Spleen (tissue), 7 donors: Measurements from ENCODE around the gene MRPL3.

Experiments used
- POLR2A ChIP-seq, 3 donors: fragments of 450-650 bp; IDR thresholded peaks; one replicate each; pipeline ENCODE4 v1.5.1; 2017; ENCODE audit warnings: antibody characterized with exemption in 3 of 3, mild to moderate bottlenecking in 1 of 3
- TF ChIP-seq, protein P1 (sequence below), 11 experiments: fragments of 200-600 bp in 7 of 11; fragments of 450-650 bp in 4 of 11; sonication (generic) in 4 of 11; IDR thresholded peaks in 8 of 11; conservative IDR thresholded peaks in 3 of 11; 1 replicate in 7 of 11; 2 replicates in 4 of 11; pipeline versions ENCODE4 v1.4.0 to v1.8.0; 2016 to 2021; ENCODE audit warnings: antibody characterized with exemption in 11 of 11, inconsistent platforms in 4 of 11, mild to moderate bottlenecking in 1 of 11
- donor health status: DM: no; HTN: no; CAD: no; lungs with moderate emphysema.
- donor health status: DM: no; HTN: no; CAD: no.
- donor health status: DM: no; HTN: no; CAD: no.

DNA sequence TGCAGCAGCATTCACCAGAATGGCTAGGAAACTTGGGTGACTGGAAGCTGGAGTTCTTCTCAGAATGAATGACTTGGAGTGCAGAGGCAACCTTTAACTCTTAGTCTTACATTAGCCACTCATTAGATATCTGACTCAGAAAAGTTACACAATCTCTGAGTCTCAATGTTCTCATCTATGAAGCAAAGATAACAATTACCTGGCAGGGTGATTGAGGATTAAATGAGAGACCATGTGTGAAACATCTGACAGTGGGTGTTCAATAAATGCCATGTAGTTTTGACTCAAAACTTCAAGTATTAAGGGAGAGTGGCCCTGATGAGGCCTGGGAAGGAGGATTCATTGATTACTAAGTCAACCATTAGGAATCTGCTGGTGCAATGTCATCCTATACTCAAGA lies 48.3 kb downstream of the MRPL3 start:
- TF ChIP-seq POLR2A (IDR thresholded peaks at IDR 0.05) = no peak
- TF ChIP-seq, protein P1, sequence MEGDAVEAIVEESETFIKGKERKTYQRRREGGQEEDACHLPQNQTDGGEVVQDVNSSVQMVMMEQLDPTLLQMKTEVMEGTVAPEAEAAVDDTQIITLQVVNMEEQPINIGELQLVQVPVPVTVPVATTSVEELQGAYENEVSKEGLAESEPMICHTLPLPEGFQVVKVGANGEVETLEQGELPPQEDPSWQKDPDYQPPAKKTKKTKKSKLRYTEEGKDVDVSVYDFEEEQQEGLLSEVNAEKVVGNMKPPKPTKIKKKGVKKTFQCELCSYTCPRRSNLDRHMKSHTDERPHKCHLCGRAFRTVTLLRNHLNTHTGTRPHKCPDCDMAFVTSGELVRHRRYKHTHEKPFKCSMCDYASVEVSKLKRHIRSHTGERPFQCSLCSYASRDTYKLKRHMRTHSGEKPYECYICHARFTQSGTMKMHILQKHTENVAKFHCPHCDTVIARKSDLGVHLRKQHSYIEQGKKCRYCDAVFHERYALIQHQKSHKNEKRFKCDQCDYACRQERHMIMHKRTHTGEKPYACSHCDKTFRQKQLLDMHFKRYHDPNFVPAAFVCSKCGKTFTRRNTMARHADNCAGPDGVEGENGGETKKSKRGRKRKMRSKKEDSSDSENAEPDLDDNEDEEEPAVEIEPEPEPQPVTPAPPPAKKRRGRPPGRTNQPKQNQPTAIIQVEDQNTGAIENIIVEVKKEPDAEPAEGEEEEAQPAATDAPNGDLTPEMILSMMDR (IDR thresholded peaks at IDR 0.05 in 8 of 11, conservative IDR thresholded peaks at IDR 0.05 in 3 of 11) = no peak
